IMR-90 (cell line): ENCODE data around the gene CPNE9. TPM values are rescaled to one million over a fixed set of nuclear protein-coding genes. Genes with fewer than 3 reads are reported as not detected.

Experiments
- ATAC-seq: fragments of 200-7000 bp; cut with Tn5 transposase; 2 replicates; pipeline ENCODE4 v1.9.1; 2020; ENCODE audit warnings: low read depth, mild to moderate bottlenecking, moderate library complexity
- BruUV-seq: library from RNA; stranded (reverse); fragments of 400-500 nt; replicated peaks from 2 replicates; lab custom pipeline; 2021; lab: Mats Ljungman, UMichigan
- CTCF ChIA-PET: fragments of 300-600 bp; formaldehyde crosslinking; extraction: SDS; loops from one replicate; lab custom pipeline; 2021; ENCODE audit warnings: antibody characterized with exemption; lab: Yijun Ruan, JAX
- POLR2A ChIA-PET: fragments of 300-600 bp; sonication (Branson Sonifier 250); formaldehyde crosslinking; loops from one replicate; lab custom pipeline; 2022; ENCODE audit warnings: antibody characterized with exemption; ENCODE audit not compliant: unreplicated experiment; lab: Charles Lee
- DNase-seq: peaks from one replicate; pipeline ENCODE4 v3.0.0; 2013
- H2AFZ ChIP-seq: replicated peaks from 2 replicates; pipeline ENCODE3; 2013; ENCODE audit warnings: low read length, mild to moderate bottlenecking; ENCODE audit not compliant: poor library complexity
- H2AK5ac ChIP-seq: 2 replicates; pipeline ENCODE4 v1.6.1; 2013; ENCODE audit warnings: low read depth, low read length, inconsistent platforms
- H2AK9ac ChIP-seq: replicated peaks from 2 replicates; pipeline ENCODE3; 2013; ENCODE audit warnings: mild to moderate bottlenecking, low read depth, low read length, moderate library complexity; ENCODE audit not compliant: poor library complexity
- H2BK120ac ChIP-seq: 2 replicates; pipeline ENCODE4 v1.6.1; 2013; ENCODE audit warnings: low read depth, low read length, inconsistent platforms
- H2BK15ac ChIP-seq: 3 replicates; pipeline ENCODE4 v1.6.1; 2013; ENCODE audit warnings: low read depth, low read length, inconsistent platforms
- H2BK20ac ChIP-seq: 2 replicates; pipeline ENCODE4 v1.6.1; 2013; ENCODE audit warnings: low read depth, mild to moderate bottlenecking, inconsistent platforms, low read length, moderate library complexity
- H2BK5ac ChIP-seq: 2 replicates; pipeline ENCODE4 v1.6.1; 2013; ENCODE audit warnings: mild to moderate bottlenecking, low read depth, low read length, inconsistent platforms; ENCODE audit not compliant: poor library complexity, severe bottlenecking
- H3K14ac ChIP-seq: replicated peaks from 2 replicates; pipeline ENCODE4 v1.6.1; 2013; ENCODE audit warnings: low read depth, low read length, inconsistent platforms
- H3K18ac ChIP-seq: 2 replicates; pipeline ENCODE4 v1.6.1; 2013; ENCODE audit warnings: low read depth, low read length, control low read depth
- H3K23ac ChIP-seq: 2 replicates; pipeline ENCODE4 v1.6.1; 2013; ENCODE audit warnings: low read depth, low read length, inconsistent platforms
- H3K27ac ChIP-seq: 2 replicates; pipeline ENCODE4 v1.5.1; 2013; ENCODE audit warnings: mild to moderate bottlenecking, control low read depth, low read length; ENCODE audit not compliant: insufficient read depth
- H3K27me3 ChIP-seq: 2 replicates; pipeline ENCODE4 v1.6.1; 2013; ENCODE audit warnings: low read length; ENCODE audit not compliant: control insufficient read depth, insufficient read depth
- H3K36me3 ChIP-seq: 2 replicates; pipeline ENCODE4 v1.6.1; 2013; ENCODE audit warnings: low read length, mixed read lengths; ENCODE audit not compliant: control insufficient read depth, insufficient read depth
- H3K4ac ChIP-seq: 2 replicates; pipeline ENCODE4 v1.6.1; 2013; ENCODE audit warnings: low read depth, low read length, inconsistent platforms
- H3K4me1 ChIP-seq: 2 replicates; pipeline ENCODE4 v1.6.1; 2013; ENCODE audit warnings: low read length, mixed read lengths; ENCODE audit not compliant: control insufficient read depth, insufficient read depth
- H3K4me2 ChIP-seq: 2 replicates; pipeline ENCODE4 v1.6.1; 2013; ENCODE audit warnings: low read depth, mild to moderate bottlenecking, control low read depth, low read length, moderate library complexity
- H3K4me3 ChIP-seq: 2 replicates; pipeline ENCODE4 v1.5.1; 2013; ENCODE audit warnings: low read depth, mild to moderate bottlenecking, control low read depth, low read length, moderate library complexity; ENCODE audit not compliant: insufficient read depth
- H3K56ac ChIP-seq: 2 replicates; pipeline ENCODE4 v1.6.1; 2013; ENCODE audit warnings: low read length, inconsistent platforms; ENCODE audit not compliant: insufficient read depth; ENCODE audit errors: extremely low read depth
- H3K79me1 ChIP-seq, 2 experiments: 2 replicates each; pipeline ENCODE4 v1.6.1; 2013; ENCODE audit warnings: low read length in 2 of 2, inconsistent platforms in 1 of 2, low read depth in 1 of 2
- H3K9ac ChIP-seq: 2 replicates; pipeline ENCODE4 v1.6.1; 2013; ENCODE audit warnings: low read depth, low read length, control low read depth
- H3K9me1 ChIP-seq: 2 replicates; pipeline ENCODE4 v1.6.1; 2013; ENCODE audit warnings: low read length, inconsistent platforms; ENCODE audit not compliant: insufficient read depth
- H3K9me3 ChIP-seq: 2 replicates; pipeline ENCODE4 v1.6.1; 2013; ENCODE audit warnings: low read length; ENCODE audit not compliant: control insufficient read depth, insufficient read depth
- H4K20me1 ChIP-seq: 2 replicates; pipeline ENCODE4 v1.6.1; 2013; ENCODE audit warnings: low read length, inconsistent platforms; ENCODE audit not compliant: insufficient read depth
- H4K5ac ChIP-seq: 2 replicates; pipeline ENCODE4 v1.6.1; 2013; ENCODE audit warnings: mild to moderate bottlenecking, low read depth, low read length, control low read depth
- H4K8ac ChIP-seq, 2 experiments: 2 replicates each; pipeline ENCODE4 v1.6.1; 2013; ENCODE audit warnings: low read depth in 2 of 2, low read length in 2 of 2, control low read depth in 1 of 2, inconsistent platforms in 1 of 2
- H4K91ac ChIP-seq: 2 replicates; pipeline ENCODE4 v1.6.1; 2013; ENCODE audit warnings: low read depth, low read length, inconsistent platforms; ENCODE audit not compliant: insufficient read depth
- ELK1 ChIP-seq: fragments of 150-350 bp; IDR thresholded peaks from 2 replicates; pipeline ENCODE4 v1.6.1; 2016; ENCODE audit warnings: low read depth, mild to moderate bottlenecking, low read length, moderate library complexity, borderline replicate concordance
- MAFK ChIP-seq: IDR thresholded peaks from 2 replicates; pipeline ENCODE4 v1.6.1; 2012; ENCODE audit warnings: low read depth, low read length, improper control_type of control experiment
- MAZ ChIP-seq: IDR thresholded peaks from 2 replicates; pipeline ENCODE4 v1.6.1; 2012; ENCODE audit warnings: low read depth, mild to moderate bottlenecking, low read length, improper control_type of control experiment, moderate library complexity, borderline replicate concordance
- RAD21 ChIP-seq: IDR thresholded peaks from 2 replicates; pipeline ENCODE4 v1.6.1; 2012; ENCODE audit warnings: low read length, improper control_type of control experiment
- SMC3 ChIP-seq: fragments of 150-350 bp; IDR thresholded peaks from 2 replicates; pipeline ENCODE4 v1.6.1; 2016; ENCODE audit warnings: low read depth, mild to moderate bottlenecking, antibody characterized with exemption, low read length, moderate library complexity
- WGBS, 2 experiments: methylation state at CpG; one replicate each; pipeline versions ENCODE4 v1.1.5 to v1.1.7; 2013; ENCODE audit warnings: missing lambda C conversion rate in 2 of 2; ENCODE audit not compliant: insufficient read length in 1 of 2; ENCODE audit errors: extremely low coverage in 2 of 2; 5-methylcytosine and 5-hydroxymethylcytosine counted together
- dilution Hi-C: fragments of 300-500 bp; cut with HindIII; formaldehyde crosslinking; loops from one replicate; pipeline ENCODE4 v1.14.3; 2018; ENCODE audit warnings: low sequenced_read_pairs; ENCODE audit not compliant: unreplicated experiment
- in situ Hi-C: fragments of 300-500 bp; cut with MboI; formaldehyde crosslinking; loops from 3 replicates; pipeline ENCODE4 v1.14.3; 2019; ENCODE audit warnings: low sequenced_read_pairs, inconsistent platforms, mixed read lengths
- intact Hi-C: fragments of 100-400 bp; cut with micrococcal nuclease; formaldehyde crosslinking; loops from 2 replicates; pipeline ENCODE4 v1.10.0; 2022
- polyA plus RNA-seq, 3 experiments: library from polyadenylated mRNA; depleted of rRNA; stranded (reverse); fragments of >200 nt; gene quantifications; 2 replicates each; pipeline ENCODE4 v1.2.3, GENCODE V29; 2012; ENCODE audit warnings: low replicate concordance in 1 of 3
- total RNA-seq: library from RNA; depleted of rRNA; stranded (reverse); fragments of >200 nt; gene quantifications from 2 replicates; pipeline ENCODE4 v1.2.3, GENCODE V29; 2012

CPNE9 gene
- total and polyA plus RNA-seq, 2 of the 4 experiments (the other 2 are of a cell fraction): not detected

- ATAC-seq: no peak
- POLR2A ChIA-PET: no interaction called here
Observed at GRCh38 chr3:9717563-9717962, 13.9 kb downstream of the CPNE9 start.

More at GRCh38 chr3:9717563-9717962, 13.9 kb downstream of the CPNE9 start:
- Histone ChIP-seq H3K4me1 (peaks cover 2% of the 10 kb centered on the region; the same call in 1 of the 2 replicates), H3K36me3 (no peaks in the 10 kb centered on the region), H3K9ac (no peak overlapping the region), H2AK9ac (no peak overlapping the region), H2BK120ac (no peak overlapping the region), H4K5ac (no peak overlapping the region), H2BK15ac (no peak overlapping the region), H4K20me1 (no peaks in the 10 kb centered on the region), H3K9me3 (no peaks in the 10 kb centered on the region), H3K18ac (no peak overlapping the region), H2BK20ac (no peak overlapping the region), H2AK5ac (no peak overlapping the region), H3K4me3 (no peak overlapping the region), H3K27ac (no peak overlapping the region), H3K9me1 (no peaks in the 10 kb centered on the region), H3K27me3 (peaks cover 9% of the 10 kb centered on the region), H3K4ac (no peak overlapping the region), H2AFZ (no peak overlapping the region), H4K8ac (no peak overlapping the region), H3K23ac (no peak overlapping the region), H3K56ac (no peak overlapping the region), H3K79me1 (no peaks in the 10 kb centered on the region), H3K14ac (no peak overlapping the region), H4K91ac (no peak overlapping the region), H3K4me2 (no peak overlapping the region), H2BK5ac (no peak overlapping the region)
- dilution Hi-C loops: no loop called here
- TF ChIP-seq SMC3 (no peak), MAFK (no peak), MAZ (no peak), ELK1 (no peak), RAD21 (no peak)
- intact Hi-C loops: loop anchor here (5.0 to 10.0 kb wide), 3 partner anchors 200 to 507 kb away; partner anchors contain the start of genes CRELD1 and IL17RC
- 67% methylated on average over 1 of the region's 1 CpG; no CpG with 5 or more reads in 1 of the 2 experiments for WGBS, 2 experiments
- in situ Hi-C loops: no loop called here
- CTCF ChIA-PET: no interaction called here
- BruUV-seq: no TSS peak
- DNase-seq: no peak
